GM12891 (cell line): ENCODE measurements around the gene MAMDC2.

ENCODE experiments used
- POLR2A ChIP-seq: IDR thresholded peaks from 2 replicates; pipeline ENCODE4 v1.6.1; 2011; ENCODE audit warnings: low read depth, low read length, control low read depth
- POLR2AphosphoS5 ChIP-seq: IDR thresholded peaks from 2 replicates; pipeline ENCODE4 v1.6.1; 2011; ENCODE audit warnings: low read depth, low read length, control low read depth
- SPI1 ChIP-seq: IDR thresholded peaks from 2 replicates; pipeline ENCODE4 v1.6.1; 2011; ENCODE audit warnings: low read depth, low read length, control low read depth
- TAF1 ChIP-seq: IDR thresholded peaks from 2 replicates; pipeline ENCODE4 v1.6.1; 2011; ENCODE audit warnings: low read depth, low read length, control low read depth

GRCh38 chr9:70044490-70045307, 1.1 kb downstream of the MAMDC2 start:
- TF ChIP-seq TAF1 (no peak), POLR2A (no peak), POLR2AphosphoS5 (no peak), SPI1 (no peak)
